SK-N-DZ (cell line): ENCODE measurements around the gene ME2.
"Not testable (repeated sequence)": the region's sequence is repeated elsewhere in the genome, so short reads cannot be mapped to it uniquely, and the experiment has no call there.

Experiments used
- DNase-seq: peaks from one replicate; pipeline ENCODE4 v3.0.0-alpha.2; 2015; ENCODE audit warnings: low spot score

Gene ME2

GRCh38 chr18:50861617-50862016, 17.3 kb upstream of the ME2 start:
- DNase-seq: no peak

- DNase-seq: no peak
Measured at GRCh38 chr18:50862401-50862800, 16.5 kb upstream of the ME2 start.

- no peak for DNase-seq
Measured at GRCh38 chr18:50863840-50864375, 15.0 kb upstream of the ME2 start.

DNA sequence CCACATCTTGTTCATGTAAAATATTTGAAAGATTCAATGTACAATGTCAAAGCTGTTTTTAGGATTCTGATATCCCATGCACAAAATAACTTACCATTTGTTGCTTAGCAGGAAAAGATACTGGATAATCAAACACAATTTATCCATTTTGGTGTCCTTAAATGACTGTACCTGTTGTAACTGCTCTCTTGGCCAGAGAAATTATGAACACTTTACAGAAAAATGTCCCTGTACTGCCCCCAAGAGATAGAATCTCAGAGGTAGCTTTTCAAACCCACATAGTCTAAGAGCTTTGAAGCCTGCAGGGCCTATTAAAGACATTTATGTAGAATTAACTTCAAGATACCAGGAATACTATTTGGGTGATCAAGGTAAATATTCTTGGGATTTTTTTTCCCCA, 12.2 kb upstream of the ME2 start:
- no peak for DNase-seq

- DNase-seq: no peak
Measured at GRCh38 chr18:50869150-50869549, 9.8 kb upstream of the ME2 start.

- no peak for DNase-seq
Measured at GRCh38 chr18:50870138-50870845, 8.6 kb upstream of the ME2 start.

- no peak for DNase-seq
Measured at GRCh38 chr18:50871846-50872245, 7.1 kb upstream of the ME2 start.

GRCh38 chr18:50875966-50876536, 2.9 kb upstream of the ME2 start:
- no peak for DNase-seq

DNA sequence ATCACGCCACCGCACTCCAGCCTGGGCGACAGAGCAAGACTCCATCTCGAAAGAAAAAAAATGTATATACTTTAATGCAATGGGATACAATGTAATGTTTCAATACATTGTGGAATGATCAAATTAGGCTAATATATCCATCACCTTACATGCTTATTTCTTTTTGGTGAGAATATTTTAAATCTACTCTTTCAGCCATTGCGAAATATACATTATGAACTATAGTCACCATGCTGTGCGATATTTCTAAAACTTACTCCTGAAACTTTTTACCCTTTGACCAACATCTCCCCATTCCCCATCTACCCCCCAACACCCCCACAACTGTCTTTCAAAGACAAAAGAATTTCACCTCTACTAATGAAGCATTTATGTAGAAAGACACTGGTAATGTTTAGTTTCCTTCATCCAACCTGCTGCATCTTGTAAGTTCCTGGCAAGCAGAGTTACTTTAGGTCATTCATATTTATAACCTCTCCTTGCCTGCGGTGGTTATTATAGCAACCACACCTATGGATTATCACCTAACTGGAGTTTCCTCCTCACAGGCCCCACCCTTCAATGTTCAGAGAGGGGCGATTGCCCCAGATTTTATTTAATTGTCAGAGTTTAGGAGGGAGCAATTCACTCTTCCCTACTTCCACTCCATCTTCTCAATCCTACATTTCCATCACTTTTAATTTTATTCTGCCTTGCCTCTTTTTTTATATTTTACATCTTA, 1.2 kb upstream of the ME2 start:
- DNase-seq: no peak

DNA sequence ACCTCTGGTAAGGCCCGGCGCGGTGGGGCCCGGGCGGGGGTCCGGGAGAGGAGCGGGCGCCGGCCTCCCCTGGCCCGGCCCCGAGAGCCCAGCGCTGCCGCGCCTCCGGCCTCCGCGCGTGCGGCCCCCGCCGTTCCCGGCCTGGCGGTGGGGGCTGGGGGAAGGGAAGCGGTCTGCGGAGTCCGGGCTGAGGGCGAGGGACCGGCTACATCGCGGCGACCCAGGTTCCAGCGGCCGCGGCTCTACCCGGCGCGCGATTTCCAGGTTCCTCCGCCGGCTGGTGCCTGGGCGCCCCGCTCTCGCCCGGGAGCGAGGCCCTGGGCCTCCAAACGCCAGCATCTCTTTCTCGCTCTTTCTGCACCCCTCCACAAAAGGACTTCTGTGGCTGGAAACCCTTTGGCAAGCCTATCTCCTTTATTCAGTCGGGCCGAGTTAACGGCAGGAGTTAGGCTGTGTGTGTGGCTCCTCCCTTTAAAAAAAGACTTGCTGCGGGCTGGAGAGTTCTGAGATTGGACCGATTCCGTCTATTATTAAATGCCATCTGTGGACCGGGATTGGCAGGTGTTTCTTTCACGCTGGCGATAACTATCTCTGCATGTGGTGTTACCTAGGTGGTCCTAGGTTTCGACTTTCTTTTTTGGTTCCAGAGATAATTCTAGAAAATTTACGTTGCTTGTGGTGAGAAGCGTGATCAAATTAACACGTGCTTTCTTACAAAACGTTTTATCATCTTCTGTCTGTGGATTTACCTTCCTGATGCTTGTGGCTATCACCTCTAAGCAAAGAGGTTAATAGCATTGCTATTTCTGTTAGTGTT, 592 bp downstream of the ME2 start:
- peak; percentile 38 for DNase-seq

DNA sequence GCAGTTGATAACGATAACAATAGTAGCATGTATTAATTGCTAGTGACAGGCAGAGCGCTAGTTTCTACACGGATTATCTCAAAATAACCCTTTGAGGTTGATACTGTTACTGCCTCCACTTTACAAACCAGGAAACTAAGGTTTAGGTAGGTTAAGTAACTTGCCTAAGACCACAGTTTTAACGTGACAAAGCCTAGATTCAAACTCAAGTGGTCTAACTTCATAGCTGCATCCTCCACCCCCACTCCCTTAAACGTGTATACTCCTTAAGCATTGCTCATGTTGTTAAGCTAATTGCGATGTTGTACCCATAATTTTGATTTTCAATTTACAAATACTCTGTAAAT, 1.2 kb downstream of the ME2 start:
- peak; percentile 3 for DNase-seq

- not testable (repeated sequence) for DNase-seq
Measured at GRCh38 chr18:50880944-50881343, 2.0 kb downstream of the ME2 start.

- DNase-seq: no peak
Measured at GRCh38 chr18:50886929-50887328, 8.0 kb downstream of the ME2 start.

- DNase-seq: no peak
Measured at GRCh38 chr18:50895350-50896045, 16.6 kb downstream of the ME2 start.

GRCh38 chr18:50896093-50896492, 17.2 kb downstream of the ME2 start:
- no peak for DNase-seq

DNA sequence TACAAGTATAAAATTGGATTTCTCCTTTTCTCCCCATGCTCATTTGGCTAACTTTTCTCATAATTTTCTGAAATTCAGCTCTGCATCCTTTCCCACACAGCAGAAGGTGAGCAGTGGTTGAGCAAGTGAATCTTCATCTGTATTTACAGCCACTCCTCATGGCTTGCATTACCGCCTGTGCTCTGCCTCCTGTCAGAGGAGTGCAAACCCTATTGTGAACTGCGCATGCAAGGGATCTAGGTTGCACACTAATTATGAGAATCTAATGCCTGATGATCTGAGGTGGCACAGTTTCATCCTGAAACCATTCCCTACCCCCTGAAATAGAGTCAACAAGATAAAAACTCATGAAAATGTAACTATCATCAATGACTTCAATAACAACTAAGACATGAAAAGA, 20.0 kb downstream of the ME2 start:
- no peak for DNase-seq

DNA sequence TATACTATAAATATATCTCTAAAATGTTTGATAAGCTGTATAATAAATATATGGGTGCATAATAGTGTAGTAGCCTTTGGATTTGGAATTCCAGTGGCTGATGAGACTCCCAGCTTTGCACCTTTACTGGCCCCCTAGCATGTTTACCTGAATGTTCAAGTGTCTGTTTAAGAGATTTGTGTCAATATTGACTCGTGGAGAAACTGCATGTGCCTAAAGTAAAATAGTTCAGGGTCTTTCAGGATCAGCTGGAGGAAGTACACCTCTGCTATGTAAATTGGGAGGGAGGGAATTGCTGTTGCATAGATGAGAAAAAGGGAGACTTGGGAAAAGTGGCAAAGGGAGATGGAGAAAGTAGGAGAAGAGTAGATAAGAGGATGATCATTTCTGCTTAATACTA, 23.9 kb downstream of the ME2 start:
- no peak for DNase-seq

DNA sequence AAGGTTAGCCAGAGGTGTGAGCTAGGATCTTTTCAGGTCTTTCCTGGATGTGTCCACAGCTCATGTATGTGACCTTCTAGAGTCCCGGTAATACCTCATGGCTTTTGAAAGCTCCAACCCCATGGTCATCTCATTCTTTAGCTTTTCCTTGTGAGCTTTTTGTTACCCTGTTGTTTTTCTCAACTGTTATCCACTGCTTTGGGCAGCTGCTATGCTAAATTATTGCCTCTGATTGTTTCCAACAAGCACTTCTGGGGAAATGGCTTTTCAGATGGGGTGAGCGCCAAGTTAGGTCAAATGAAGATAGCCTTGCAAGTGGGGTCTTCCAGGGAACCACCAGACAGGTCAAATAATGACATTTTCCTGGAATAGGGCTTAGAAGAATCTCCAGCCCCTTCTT, 27.9 kb downstream of the ME2 start:
- DNase-seq: no peak

DNA sequence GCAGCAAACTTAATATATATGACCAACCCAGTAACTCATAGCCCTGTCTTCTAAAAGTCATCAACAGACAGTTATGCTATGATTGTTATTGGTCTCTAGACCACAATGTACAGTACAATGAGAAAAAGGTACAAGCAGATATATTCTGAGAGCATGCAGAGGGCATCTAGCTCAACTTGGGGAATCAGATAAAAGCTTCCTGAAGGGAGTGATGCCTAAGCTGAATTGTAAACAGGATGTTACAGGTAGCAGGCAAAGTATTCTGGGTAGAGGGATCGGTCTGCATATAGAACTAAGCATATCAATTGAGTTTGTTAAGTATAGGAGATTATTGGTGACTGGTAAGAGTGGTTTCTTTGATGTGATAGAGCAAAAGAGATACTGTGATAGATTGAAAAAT, 30.3 kb downstream of the ME2 start:
- DNase-seq: no peak

GRCh38 chr18:50911006-50911405, 32.1 kb downstream of the ME2 start:
- DNase-seq: no peak

GRCh38 chr18:50917021-50917420, 38.1 kb downstream of the ME2 start:
- no peak for DNase-seq
